HCT116 (cell line): ENCODE data around the gene NME9.

Experiments
- CBX3 ChIP-seq: IDR thresholded peaks from 2 replicates; pipeline ENCODE4 v1.6.1; 2012; ENCODE audit warnings: low read depth
- CEBPB ChIP-seq: IDR thresholded peaks from 2 replicates; pipeline ENCODE4 v1.6.1; 2012; ENCODE audit warnings: low read depth
- EZH2 ChIP-seq: fragments of 200-600 bp; sonication (generic); IDR thresholded peaks from 2 replicates; pipeline ENCODE4 v1.6.1; 2017; ENCODE audit warnings: antibody characterized with exemption, mixed run types
- MAX ChIP-seq: IDR thresholded peaks from 2 replicates; pipeline ENCODE4 v1.6.1; 2012
- POLR2AphosphoS5 ChIP-seq: IDR thresholded peaks from 2 replicates; pipeline ENCODE4 v1.6.1; 2011; ENCODE audit warnings: mild to moderate bottlenecking, low read depth, low read length, moderate library complexity
- RAD21 ChIP-seq: IDR thresholded peaks from 2 replicates; pipeline ENCODE4 v1.6.1; 2012; ENCODE audit warnings: low read depth, mild to moderate bottlenecking
- SIN3A ChIP-seq: IDR thresholded peaks from 2 replicates; pipeline ENCODE4 v1.6.1; 2012; ENCODE audit warnings: low read depth
- YY1 ChIP-seq: IDR thresholded peaks from 2 replicates; pipeline ENCODE4 v1.6.1; 2011; ENCODE audit warnings: low read length, low read depth, moderate library complexity, mild to moderate bottlenecking; ENCODE audit not compliant: insufficient replicate concordance; ENCODE audit errors: extremely low read depth
- ZNF274 ChIP-seq: fragments of 200-500 bp; sonication (Bioruptor generic); IDR thresholded peaks from 2 replicates; pipeline ENCODE4 v1.6.1; 2014; ENCODE audit warnings: mild to moderate bottlenecking, low read depth, low read length, inconsistent platforms
- TF ChIP-seq, protein P1 (sequence below), 3 experiments: fragments of 200-600 bp in 1 of 3; sonication (generic) in 1 of 3; IDR thresholded peaks in 2 of 3; conservative IDR thresholded peaks in 1 of 3; 2 replicates each; pipeline ENCODE4 v1.5.1; 2012 to 2017; ENCODE audit warnings: low read depth in 2 of 3, low read length in 2 of 3, antibody characterized with exemption in 1 of 3, borderline replicate concordance in 1 of 3, control low read depth in 1 of 3, mild to moderate bottlenecking in 1 of 3, mixed read lengths in 1 of 3, mixed run types in 1 of 3, moderate library complexity in 1 of 3; ENCODE audit not compliant: insufficient read depth in 1 of 3

GRCh38 chr3:138362538-138362937 lies 32.9 kb upstream of the NME9 start:
- no peak for TF ChIP-seq YY1
- no peak for TF ChIP-seq MAX
- TF ChIP-seq CEBPB, result no peak
- TF ChIP-seq POLR2AphosphoS5, result no peak
- TF ChIP-seq, protein P1, sequence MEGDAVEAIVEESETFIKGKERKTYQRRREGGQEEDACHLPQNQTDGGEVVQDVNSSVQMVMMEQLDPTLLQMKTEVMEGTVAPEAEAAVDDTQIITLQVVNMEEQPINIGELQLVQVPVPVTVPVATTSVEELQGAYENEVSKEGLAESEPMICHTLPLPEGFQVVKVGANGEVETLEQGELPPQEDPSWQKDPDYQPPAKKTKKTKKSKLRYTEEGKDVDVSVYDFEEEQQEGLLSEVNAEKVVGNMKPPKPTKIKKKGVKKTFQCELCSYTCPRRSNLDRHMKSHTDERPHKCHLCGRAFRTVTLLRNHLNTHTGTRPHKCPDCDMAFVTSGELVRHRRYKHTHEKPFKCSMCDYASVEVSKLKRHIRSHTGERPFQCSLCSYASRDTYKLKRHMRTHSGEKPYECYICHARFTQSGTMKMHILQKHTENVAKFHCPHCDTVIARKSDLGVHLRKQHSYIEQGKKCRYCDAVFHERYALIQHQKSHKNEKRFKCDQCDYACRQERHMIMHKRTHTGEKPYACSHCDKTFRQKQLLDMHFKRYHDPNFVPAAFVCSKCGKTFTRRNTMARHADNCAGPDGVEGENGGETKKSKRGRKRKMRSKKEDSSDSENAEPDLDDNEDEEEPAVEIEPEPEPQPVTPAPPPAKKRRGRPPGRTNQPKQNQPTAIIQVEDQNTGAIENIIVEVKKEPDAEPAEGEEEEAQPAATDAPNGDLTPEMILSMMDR (IDR thresholded peaks at IDR 0.05 in 2 of 3, conservative IDR thresholded peaks at IDR 0.05 in 1 of 3; ENCODE audit: borderline replicate concordance in 1 of 3, insufficient read depth in 1 of 3, low read depth in 2 of 3, low read length in 2 of 3), result no peak
- TF ChIP-seq EZH2, result no peak
- TF ChIP-seq RAD21, result no peak
- no peak for TF ChIP-seq CBX3
- no peak for TF ChIP-seq ZNF274
- no peak for TF ChIP-seq SIN3A
